Central memory CD4-positive, alpha-beta T cell (primary cell): Measurements from ENCODE around the gene IRF6.

Source experiments
- DNase-seq: peaks from one replicate; pipeline ENCODE4 v3.0.0; 2022

Gene IRF6

GRCh38 chr1:209787551-209787950, 18.4 kb downstream of the IRF6 start:
- no peak for DNase-seq

- no peak for DNase-seq
These were observed 19.8 kb downstream of the IRF6 start for GRCh38 chr1:209786146-209786545.

GRCh38 chr1:209785592-209785991, 20.4 kb downstream of the IRF6 start:
- no peak for DNase-seq

GRCh38 chr1:209784265-209785169, 21.4 kb downstream of the IRF6 start, which contains the start of gene C1orf74:
Gene C1orf74 (minus strand): TSS chr1:209784559. CDS start chr1:209783634, 925 bp downstream.
- peak; percentile 98 for DNase-seq

- no peak for DNase-seq
These were observed 22.6 kb downstream of the IRF6 start for GRCh38 chr1:209783386-209783785.

- no peak for DNase-seq
These were observed 25.7 kb downstream of the IRF6 start for GRCh38 chr1:209780268-209780667.

GRCh38 chr1:209778102-209778501, 27.8 kb downstream of the IRF6 start:
- DNase-seq = no peak

GRCh38 chr1:209777587-209777986, 28.4 kb downstream of the IRF6 start:
- no peak for DNase-seq

- no peak for DNase-seq
These were observed 30.3 kb downstream of the IRF6 start for GRCh38 chr1:209775678-209776077.

GRCh38 chr1:209774592-209774991, 31.4 kb downstream of the IRF6 start:
- no peak for DNase-seq

- no peak for DNase-seq
These were observed 33.8 kb downstream of the IRF6 start for GRCh38 chr1:209772126-209772525.

GRCh38 chr1:209770636-209771415, 35.1 kb downstream of the IRF6 start:
- no peak for DNase-seq

GRCh38 chr1:209769971-209770370, 36.0 kb downstream of the IRF6 start:
- DNase-seq = no peak

- peak; percentile 81 for DNase-seq
These were observed 36.6 kb downstream of the IRF6 start for GRCh38 chr1:209769171-209769904.

GRCh38 chr1:209768354-209768774, 37.6 kb downstream of the IRF6 start:
- peak; percentile 87 for DNase-seq

GRCh38 chr1:209767706-209768105, 38.2 kb downstream of the IRF6 start:
- DNase-seq = no peak

GRCh38 chr1:209767096-209767495, 38.8 kb downstream of the IRF6 start:
- no peak for DNase-seq

GRCh38 chr1:209766051-209766450, 39.9 kb downstream of the IRF6 start:
- no peak for DNase-seq

GRCh38 chr1:209761011-209761635, 44.8 kb downstream of the IRF6 start:
- DNase-seq = no peak

GRCh38 chr1:209759829-209760359, 46.0 kb downstream of the IRF6 start:
- no peak for DNase-seq

- no peak for DNase-seq
These were observed 47.5 kb downstream of the IRF6 start for GRCh38 chr1:209758400-209758799.
